Trophoblast cell (in vitro differentiated cells and primary cell): ENCODE results near the gene DYRK1A.

Source experiments
- DNase-seq, 2 donors: peaks; one replicate each; pipeline ENCODE4 v3.0.0-alpha.2; 2016
- H2AFZ ChIP-seq: 2 replicates; pipeline ENCODE4 v1.6.1; 2013; ENCODE audit warnings: low read length, moderate library complexity, mild to moderate bottlenecking; ENCODE audit not compliant: insufficient read depth, poor library complexity
- H2AK5ac ChIP-seq: 2 replicates; pipeline ENCODE4 v1.6.1; 2013; ENCODE audit warnings: mild to moderate bottlenecking, low read length
- H2BK120ac ChIP-seq: 2 replicates; pipeline ENCODE4 v1.6.1; 2013; ENCODE audit warnings: low read length, mild to moderate bottlenecking, moderate library complexity; ENCODE audit not compliant: insufficient read depth, poor library complexity
- H2BK12ac ChIP-seq: 2 replicates; pipeline ENCODE4 v1.6.1; 2013; ENCODE audit warnings: mild to moderate bottlenecking, low read length, moderate library complexity
- H2BK5ac ChIP-seq: 2 replicates; pipeline ENCODE4 v1.6.1; 2013; ENCODE audit warnings: low read length, low read depth, moderate library complexity, mild to moderate bottlenecking; ENCODE audit not compliant: poor library complexity
- H3K14ac ChIP-seq: 2 replicates; pipeline ENCODE4 v1.6.1; 2013; ENCODE audit warnings: mild to moderate bottlenecking, low read length
- H3K18ac ChIP-seq: 2 replicates; pipeline ENCODE4 v1.6.1; 2013; ENCODE audit warnings: mild to moderate bottlenecking, low read length
- H3K23ac ChIP-seq: 2 replicates; pipeline ENCODE4 v1.6.1; 2013; ENCODE audit warnings: low read length
- H3K27ac ChIP-seq: 2 replicates; pipeline ENCODE4 v1.5.1; 2013; ENCODE audit warnings: low read depth, mild to moderate bottlenecking, inconsistent platforms, low read length, moderate library complexity
- H3K27me3 ChIP-seq: 2 replicates; pipeline ENCODE4 v1.6.1; 2013; ENCODE audit warnings: inconsistent platforms, mild to moderate bottlenecking, low read length, moderate library complexity; ENCODE audit not compliant: insufficient read depth
- H3K36me3 ChIP-seq, 2 experiments: 1 replicate in 1 of 2; 2 replicates in 1 of 2; pipeline ENCODE4 v1.6.1; 2013; ENCODE audit warnings: low read length in 2 of 2, mild to moderate bottlenecking in 2 of 2, moderate library complexity in 1 of 2; ENCODE audit not compliant: insufficient read depth in 2 of 2, control insufficient read depth in 1 of 2
- H3K4ac ChIP-seq: 2 replicates; pipeline ENCODE4 v1.6.1; 2013; ENCODE audit warnings: low read depth, mild to moderate bottlenecking, low read length, moderate library complexity
- H3K4me1 ChIP-seq, 2 experiments: 1 replicate in 1 of 2; 2 replicates in 1 of 2; pipeline ENCODE4 v1.6.1; 2013; ENCODE audit warnings: low read length in 2 of 2, mild to moderate bottlenecking in 2 of 2, moderate library complexity in 1 of 2; ENCODE audit not compliant: insufficient read depth in 2 of 2, control insufficient read depth in 1 of 2
- H3K4me2 ChIP-seq: 2 replicates; pipeline ENCODE4 v1.6.1; 2013; ENCODE audit warnings: inconsistent platforms, mild to moderate bottlenecking, low read length, moderate library complexity
- H3K4me3 ChIP-seq: 2 replicates; pipeline ENCODE4 v1.5.1; 2013; ENCODE audit warnings: mild to moderate bottlenecking, low read depth, low read length, inconsistent platforms
- H3K79me1 ChIP-seq: one replicate; pipeline ENCODE4 v1.6.1; 2013; ENCODE audit warnings: low read length
- H3K79me2 ChIP-seq: 2 replicates; pipeline ENCODE4 v1.6.1; 2013; ENCODE audit warnings: low read length, mild to moderate bottlenecking; ENCODE audit not compliant: control insufficient read depth, insufficient read depth, poor library complexity
- H3K9ac ChIP-seq: 2 replicates; pipeline ENCODE4 v1.6.1; 2013; ENCODE audit warnings: mild to moderate bottlenecking, low read length
- H3K9me3 ChIP-seq: 2 replicates; pipeline ENCODE4 v1.6.1; 2013; ENCODE audit warnings: low read depth, mild to moderate bottlenecking, control low read depth, inconsistent platforms, low read length; ENCODE audit not compliant: insufficient read depth
- H4K12ac ChIP-seq: 2 replicates; pipeline ENCODE4 v1.6.1; 2013; ENCODE audit warnings: low read depth, mild to moderate bottlenecking, low read length, moderate library complexity
- H4K8ac ChIP-seq: 2 replicates; pipeline ENCODE4 v1.6.1; 2013; ENCODE audit warnings: low read depth, mild to moderate bottlenecking, low read length, moderate library complexity
- H4K91ac ChIP-seq: one replicate; pipeline ENCODE4 v1.6.1; 2013; ENCODE audit warnings: low read depth, mild to moderate bottlenecking, low read length, moderate library complexity
- WGBS: extraction: QIAGEN DNeasy Blood & Tissue Kit; methylation state at CpG from one replicate; pipeline ENCODE4 v1.1.7; 2013; ENCODE audit warnings: missing lambda C conversion rate; ENCODE audit not compliant: insufficient read length, insufficient coverage; ENCODE audit errors: extremely low coverage; 5-methylcytosine and 5-hydroxymethylcytosine counted together

Gene DYRK1A

DNA sequence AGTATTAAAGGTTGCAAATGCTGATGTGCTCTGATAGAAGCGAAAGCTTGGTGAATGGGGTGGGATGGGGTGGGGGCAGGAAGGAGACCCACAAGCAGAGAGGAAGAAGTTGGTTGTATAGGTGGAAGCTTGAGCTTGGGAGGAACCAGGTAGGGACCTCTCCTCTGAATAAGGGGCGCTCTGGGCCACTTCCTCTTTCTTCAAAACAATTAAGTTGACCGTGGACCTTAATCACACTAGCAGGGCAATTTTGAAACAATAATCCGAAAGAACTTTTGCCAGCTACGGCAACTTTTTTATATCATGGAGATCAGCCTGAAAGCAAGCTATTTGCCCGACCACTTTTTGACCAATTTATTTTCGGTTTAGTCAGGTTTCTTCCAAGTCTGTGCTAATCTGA lies 1.9 kb upstream of the DYRK1A start:
- no CpG with 5 or more reads among the region's 7 CpGs for WGBS
- H3K27ac ChIP-seq = no peak overlapping the region
- H3K27me3 ChIP-seq = no peaks in the 10 kb centered on the region
- no peaks in the 10 kb centered on the region for H3K9me3 ChIP-seq
- no peak overlapping the region for H2AFZ ChIP-seq
- H2BK120ac ChIP-seq = no peak overlapping the region
- H3K4me2 ChIP-seq = no peak overlapping the region
- no peak overlapping the region for H4K8ac ChIP-seq
- no peak overlapping the region for H2AK5ac ChIP-seq
- peak overlapping the region; percentile 26 for H2BK12ac ChIP-seq
- DNase-seq = no peak
- H3K14ac ChIP-seq = no peak overlapping the region
- H3K18ac ChIP-seq = no peak overlapping the region
- H4K12ac ChIP-seq = no peak overlapping the region
- H3K36me3 ChIP-seq = no peaks in the 10 kb centered on the region
- H2BK5ac ChIP-seq = no peak overlapping the region
- H4K91ac ChIP-seq = peak overlapping the region; percentile 52
- H3K4me1 ChIP-seq = no peaks in the 10 kb centered on the region
- no peak overlapping the region for H3K9ac ChIP-seq
- peaks cover 28% of the 10 kb centered on the region for H3K79me2 ChIP-seq
- no peak overlapping the region for H3K4me3 ChIP-seq
- H3K79me1 ChIP-seq = peaks cover 25% of the 10 kb centered on the region
- H3K4ac ChIP-seq = no peak overlapping the region
- H3K23ac ChIP-seq = no peak overlapping the region

DNA sequence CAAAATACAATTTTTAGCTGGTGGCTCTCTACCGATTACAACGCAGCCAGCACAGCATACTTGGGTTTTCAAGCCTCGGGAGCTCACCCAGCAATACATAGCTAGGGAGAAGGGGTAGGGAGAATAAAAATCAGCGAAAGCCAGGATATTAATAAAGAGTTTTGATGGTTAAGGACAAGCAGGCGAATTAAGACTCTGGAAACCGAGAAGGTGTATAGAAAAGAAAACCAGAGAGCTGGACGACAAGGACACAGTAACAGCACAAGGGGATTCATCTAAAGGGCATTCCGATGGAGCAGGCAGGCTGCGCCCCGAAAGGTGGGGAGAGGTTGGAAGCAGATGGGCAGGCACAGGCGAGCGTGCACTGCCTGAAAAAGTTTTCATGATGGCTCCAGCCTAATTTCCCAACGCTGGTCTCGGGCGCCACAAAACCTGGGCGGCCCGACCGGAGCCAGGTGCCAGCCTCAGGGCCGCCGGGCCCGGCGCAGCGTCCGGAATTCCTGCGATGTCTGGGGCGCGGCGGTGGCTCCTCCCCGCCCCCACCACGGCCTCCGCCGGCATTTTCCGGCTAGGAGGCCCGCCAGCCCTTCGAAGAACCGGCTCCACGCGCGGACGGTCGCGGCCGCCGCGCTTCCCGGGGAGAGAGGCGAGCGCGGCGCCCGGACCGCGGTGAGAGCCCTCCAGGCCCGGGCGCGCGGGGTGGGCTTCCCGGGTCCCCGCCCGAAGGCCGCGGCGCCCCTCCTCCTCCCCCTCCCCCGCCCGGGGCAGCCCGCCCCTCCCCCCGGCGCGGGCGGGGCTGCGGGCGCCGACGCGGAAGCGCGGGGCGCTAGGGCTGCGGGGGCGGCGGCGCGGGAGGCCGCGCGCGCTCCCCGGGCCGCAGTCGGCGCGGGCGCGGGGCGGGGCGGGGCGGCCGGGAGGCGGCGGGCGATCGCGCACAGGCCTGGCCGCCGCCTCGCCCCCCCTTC lies 774 bp upstream of the DYRK1A start:
- no CpG with 5 or more reads among the region's 106 CpGs for WGBS
- peak overlapping the region; percentile 99 for H4K8ac ChIP-seq
- peak overlapping the region; percentile 100 for H3K14ac ChIP-seq
- H3K4me3 ChIP-seq = peak overlapping the region; percentile 72
- peak overlapping the region; percentile 95 for H2AFZ ChIP-seq
- peak overlapping the region; percentile 99 for H3K4ac ChIP-seq
- H3K79me2 ChIP-seq = peaks cover 28% of the 10 kb centered on the region
- peaks cover 25% of the 10 kb centered on the region for H3K79me1 ChIP-seq
- peak overlapping the region; percentile 89 for H3K4me2 ChIP-seq
- peak overlapping the region; percentile 92 for H2BK12ac ChIP-seq
- peak overlapping the region; percentile 79 for H3K9ac ChIP-seq
- H3K23ac ChIP-seq = no peak overlapping the region
- no peaks in the 10 kb centered on the region for H3K9me3 ChIP-seq
- H3K27ac ChIP-seq = peak overlapping the region; percentile 100
- peak overlapping the region; percentile 99 for H2BK120ac ChIP-seq
- peak overlapping the region; percentile 96 for H4K12ac ChIP-seq
- peaks cover 0 to 2% of the 10 kb centered on the region in 2 experiments for H3K4me1 ChIP-seq
- peak overlapping the region; percentile 100 for H2AK5ac ChIP-seq
- no peaks in the 10 kb centered on the region for H3K36me3 ChIP-seq
- H3K18ac ChIP-seq = peak overlapping the region; percentile 100
- peak overlapping the region; percentile 100 for H2BK5ac ChIP-seq
- H3K27me3 ChIP-seq = no peaks in the 10 kb centered on the region
- peak overlapping the region; percentile 97 for H4K91ac ChIP-seq
- peak; percentile 91 to 92 for DNase-seq

DNA sequence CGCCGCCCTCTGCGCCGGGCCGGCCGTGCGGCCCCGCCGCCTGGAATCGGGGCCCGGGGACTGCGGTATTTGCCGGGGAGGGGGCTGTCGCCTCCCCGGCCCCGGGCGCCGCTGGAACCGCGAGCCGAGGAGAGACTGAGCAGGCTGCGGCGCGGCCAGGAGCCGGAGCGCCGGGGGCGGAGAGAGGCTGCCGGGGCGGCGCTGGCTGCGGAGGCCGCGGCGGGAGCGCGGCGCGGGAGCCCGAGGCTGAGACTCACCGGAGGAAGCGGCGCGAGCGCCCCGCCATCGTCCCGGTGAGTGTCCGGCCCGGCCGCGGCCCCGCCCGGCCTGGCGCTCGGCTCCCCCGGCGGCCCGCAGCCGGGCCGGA lies 746 bp downstream of the DYRK1A start:
- Histone ChIP-seq H4K8ac (peak overlapping the region; percentile 99), H3K79me1 (peaks cover 25% of the 10 kb centered on the region), H4K91ac (peak overlapping the region; percentile 100), H3K27me3 (no peaks in the 10 kb centered on the region), H2BK5ac (peak overlapping the region; percentile 100), H3K14ac (peak overlapping the region; percentile 100), H3K9ac (peak overlapping the region; percentile 100), H3K23ac (no peak overlapping the region), H3K36me3 (no peaks in the 10 kb centered on the region), H3K4me3 (peak overlapping the region; percentile 100), H3K4me2 (peak overlapping the region; percentile 95), H2AK5ac (peak overlapping the region; percentile 96), H3K4me1 (peaks cover 0 to 2% of the 10 kb centered on the region in 2 experiments), H2AFZ (peak overlapping the region; percentile 100), H3K27ac (peak overlapping the region; percentile 100), H4K12ac (peak overlapping the region; percentile 93), H3K18ac (peak overlapping the region; percentile 100), H2BK12ac (no peak overlapping the region), H2BK120ac (peak overlapping the region; percentile 99), H3K9me3 (no peaks in the 10 kb centered on the region), H3K4ac (peak overlapping the region; percentile 100), H3K79me2 (peaks cover 32% of the 10 kb centered on the region)
- DNase-seq = no peak
- no CpG with 5 or more reads among the region's 61 CpGs for WGBS

DNA sequence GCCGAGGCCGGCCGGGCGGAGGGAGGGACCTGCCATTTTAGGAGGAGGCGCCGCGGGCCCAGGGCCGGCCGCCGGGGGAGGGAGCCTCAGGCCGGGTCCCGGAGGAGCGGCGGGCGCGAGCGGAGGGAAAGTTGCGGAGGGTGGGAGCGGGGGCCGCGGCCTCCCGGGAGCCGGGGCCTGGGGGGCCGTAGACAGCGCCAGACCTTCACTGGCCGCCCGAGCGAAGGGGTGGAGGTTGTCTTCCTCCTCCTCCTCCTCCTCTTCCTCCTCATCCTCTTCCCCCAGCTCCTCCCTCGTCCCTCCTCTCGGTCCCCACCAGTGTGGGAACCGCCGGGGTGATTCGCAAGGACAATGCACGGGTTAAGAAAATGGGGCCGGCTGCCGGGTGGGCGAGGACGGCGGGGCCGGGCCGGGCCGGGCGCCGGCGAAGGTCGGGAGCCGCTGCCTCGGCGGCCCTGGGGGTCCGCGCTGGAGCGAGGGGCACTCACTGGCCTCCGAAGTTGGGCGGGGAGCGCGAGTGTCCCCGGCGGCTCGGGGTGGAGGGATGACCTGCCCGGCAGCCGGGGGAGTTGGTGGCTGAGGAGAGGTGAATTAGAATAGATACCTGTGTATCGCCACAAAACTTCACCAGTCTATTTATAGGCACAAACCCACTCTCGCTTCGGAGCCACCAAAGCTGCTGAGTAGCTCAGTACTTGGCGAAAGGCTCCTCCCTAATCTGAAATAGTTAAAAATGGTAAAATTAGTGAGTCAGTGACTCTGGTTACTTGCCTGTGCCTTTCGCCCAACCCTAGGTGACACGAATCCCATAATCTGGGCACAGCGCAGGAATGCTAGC lies 1.3 kb downstream of the DYRK1A start:
- H3K23ac ChIP-seq = no peak overlapping the region
- H3K79me1 ChIP-seq = peaks cover 25% of the 10 kb centered on the region
- peak overlapping the region; percentile 65 for H4K12ac ChIP-seq
- H3K9me3 ChIP-seq = no peaks in the 10 kb centered on the region
- H3K4me2 ChIP-seq = peak overlapping the region; percentile 95
- peak overlapping the region; percentile 64 for H2AK5ac ChIP-seq
- peaks cover 32% of the 10 kb centered on the region for H3K79me2 ChIP-seq
- whole genome bisulfite sequencing = no CpG with 5 or more reads among the region's 68 CpGs
- peak overlapping the region; percentile 58 for H2BK12ac ChIP-seq
- H3K4me1 ChIP-seq = peaks cover 0 to 2% of the 10 kb centered on the region in 2 experiments
- no peaks in the 10 kb centered on the region for H3K27me3 ChIP-seq
- peak overlapping the region; percentile 100 for H4K91ac ChIP-seq
- H3K14ac ChIP-seq = peak overlapping the region; percentile 100
- peak overlapping the region; percentile 100 for H3K27ac ChIP-seq
- peak overlapping the region; percentile 100 for H2BK5ac ChIP-seq
- peak overlapping the region; percentile 72 for H3K18ac ChIP-seq
- H4K8ac ChIP-seq = peak overlapping the region; percentile 54
- H2AFZ ChIP-seq = peak overlapping the region; percentile 45
- H3K4me3 ChIP-seq = peak overlapping the region; percentile 100
- H2BK120ac ChIP-seq = peak overlapping the region; percentile 64
- H3K9ac ChIP-seq = peak overlapping the region; percentile 100
- H3K36me3 ChIP-seq = no peaks in the 10 kb centered on the region
- H3K4ac ChIP-seq = peak overlapping the region; percentile 100
- peak; percentile 42 to 71 for DNase-seq
